RWPE2 (cell line): ENCODE results near the gene QRICH1.
A peak's percentile ranks its signal among the peaks of the same experiment; 100 is the strongest.

Experiments
- ATAC-seq: fragments of 200-7000 bp; cut with Tn5 transposase; 3 replicates; pipeline ENCODE4 v1.9.1; 2021; ENCODE audit warnings: low read depth
- DNase-seq: peaks from one replicate; pipeline ENCODE4 v3.0.0-alpha.2; 2020; ENCODE audit warnings: low spot score
- H3K27ac ChIP-seq: fragments of 450-650 bp; 2 replicates; pipeline ENCODE4 v1.5.1; 2017; ENCODE audit warnings: mild to moderate bottlenecking; ENCODE audit not compliant: poor library complexity, severe bottlenecking
- H3K27me3 ChIP-seq: fragments of 250-450 bp; sonication (Bioruptor Pico); 2 replicates; pipeline ENCODE4 v1.5.1; 2021; ENCODE audit warnings: mild to moderate bottlenecking, moderate library complexity; ENCODE audit not compliant: insufficient read depth, poor library complexity, severe bottlenecking
- H3K36me3 ChIP-seq: fragments of 250-450 bp; sonication (Bioruptor Pico); 2 replicates; pipeline ENCODE4 v1.5.1; 2020; ENCODE audit warnings: low read depth, mild to moderate bottlenecking, moderate library complexity
- H3K4me1 ChIP-seq: fragments of 250-450 bp; sonication (Bioruptor Pico); 2 replicates; pipeline ENCODE4 v1.5.1; 2021; ENCODE audit warnings: mild to moderate bottlenecking, moderate library complexity; ENCODE audit not compliant: insufficient read depth, poor library complexity, severe bottlenecking
- H3K4me3 ChIP-seq: fragments of 250-450 bp; sonication (Bioruptor Pico); 2 replicates; pipeline ENCODE4 v1.5.1; 2021; ENCODE audit warnings: mild to moderate bottlenecking, moderate library complexity; ENCODE audit not compliant: severe bottlenecking
- H3K9me3 ChIP-seq: fragments of 250-450 bp; sonication (Bioruptor Pico); 2 replicates; pipeline ENCODE4 v1.5.1; 2021; ENCODE audit warnings: mild to moderate bottlenecking, moderate library complexity; ENCODE audit not compliant: severe bottlenecking
- CTCF ChIP-seq: fragments of 450-650 bp; IDR thresholded peaks from one replicate; pipeline ENCODE4 v1.5.1; 2017; ENCODE audit warnings: mild to moderate bottlenecking, moderate library complexity; ENCODE audit not compliant: poor library complexity, severe bottlenecking

Gene QRICH1

GRCh38 chr3:49019941-49020329, 73.9 kb downstream of the QRICH1 start:
- no peak for TF ChIP-seq CTCF
- no peak for ATAC-seq
- peak overlapping the region; percentile 75 for H3K4me3 ChIP-seq
- no peak for DNase-seq
- peaks cover 43% of the 10 kb centered on the region for H3K36me3 ChIP-seq
- H3K27ac ChIP-seq = peak overlapping the region; percentile 88
- no peaks in the 10 kb centered on the region for H3K9me3 ChIP-seq
- peaks cover 4% of the 10 kb centered on the region for H3K4me1 ChIP-seq
- no peaks in the 10 kb centered on the region for H3K27me3 ChIP-seq

- Histone ChIP-seq H3K4me3 (peak overlapping the region; percentile 55), H3K27me3 (no peaks in the 10 kb centered on the region), H3K9me3 (no peaks in the 10 kb centered on the region), H3K36me3 (peaks cover 43% of the 10 kb centered on the region), H3K27ac (peak overlapping the region; percentile 88), H3K4me1 (peaks cover 4% of the 10 kb centered on the region)
- ATAC-seq (no peak), DNase-seq (no peak)
- TF ChIP-seq CTCF = no peak
Measured at GRCh38 chr3:49018707-49019006, 75.2 kb downstream of the QRICH1 start.

DNA sequence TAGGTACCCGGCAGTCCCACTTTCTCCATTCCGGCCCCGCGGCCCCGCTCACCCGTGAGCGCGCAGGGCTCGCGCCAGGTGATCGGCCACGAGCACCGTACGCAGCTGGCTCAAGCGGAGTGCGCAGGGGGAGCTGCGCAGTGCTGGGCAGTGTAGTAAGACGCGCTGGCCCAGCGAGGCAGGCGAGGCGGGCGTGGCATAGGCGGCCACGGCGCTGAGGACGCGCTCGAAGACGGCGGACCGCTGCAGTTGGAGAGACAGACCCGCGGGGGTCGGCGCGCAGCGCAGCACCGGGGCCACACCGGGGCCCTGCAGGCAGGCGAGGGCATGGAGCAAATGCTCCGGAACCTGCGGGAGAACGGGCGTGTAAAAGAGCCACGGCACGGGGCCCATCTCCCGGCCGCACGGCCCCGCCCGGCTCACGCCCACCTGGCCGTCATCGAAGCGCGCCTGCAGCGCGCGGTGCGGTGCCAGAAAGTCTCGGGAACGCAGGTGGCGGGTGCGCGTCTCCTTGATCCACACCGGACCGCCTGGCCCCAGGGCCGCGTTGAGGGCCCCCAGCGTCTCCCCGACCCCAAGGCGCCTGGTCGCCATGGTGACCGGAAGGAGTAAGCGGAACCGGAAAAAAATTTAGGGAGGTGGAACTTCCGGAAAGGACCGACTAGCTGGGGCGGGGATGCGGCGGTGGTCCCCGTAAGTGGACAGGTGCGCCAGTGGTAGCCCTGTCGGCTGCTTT, 75.7 kb downstream of the QRICH1 start, which contains the start of gene DALRD3:
TSS of gene DALRD3 (minus strand) at position 610 of the 736 bp plus-strand sequence. CDS start at position 594, 16 bp downstream.
- Histone ChIP-seq H3K4me1 (peaks cover 4% of the 10 kb centered on the region), H3K9me3 (no peaks in the 10 kb centered on the region), H3K27ac (peak within 1 kb of the TSS; percentile 88), H3K4me3 (peak within 1 kb of the TSS; percentile 55), H3K27me3 (no peaks in the 10 kb centered on the region), H3K36me3 (peaks cover 43% of the 10 kb centered on the region)
- ATAC-seq (peak; percentile 29), DNase-seq (no peak)
- no peak for TF ChIP-seq CTCF

DNA sequence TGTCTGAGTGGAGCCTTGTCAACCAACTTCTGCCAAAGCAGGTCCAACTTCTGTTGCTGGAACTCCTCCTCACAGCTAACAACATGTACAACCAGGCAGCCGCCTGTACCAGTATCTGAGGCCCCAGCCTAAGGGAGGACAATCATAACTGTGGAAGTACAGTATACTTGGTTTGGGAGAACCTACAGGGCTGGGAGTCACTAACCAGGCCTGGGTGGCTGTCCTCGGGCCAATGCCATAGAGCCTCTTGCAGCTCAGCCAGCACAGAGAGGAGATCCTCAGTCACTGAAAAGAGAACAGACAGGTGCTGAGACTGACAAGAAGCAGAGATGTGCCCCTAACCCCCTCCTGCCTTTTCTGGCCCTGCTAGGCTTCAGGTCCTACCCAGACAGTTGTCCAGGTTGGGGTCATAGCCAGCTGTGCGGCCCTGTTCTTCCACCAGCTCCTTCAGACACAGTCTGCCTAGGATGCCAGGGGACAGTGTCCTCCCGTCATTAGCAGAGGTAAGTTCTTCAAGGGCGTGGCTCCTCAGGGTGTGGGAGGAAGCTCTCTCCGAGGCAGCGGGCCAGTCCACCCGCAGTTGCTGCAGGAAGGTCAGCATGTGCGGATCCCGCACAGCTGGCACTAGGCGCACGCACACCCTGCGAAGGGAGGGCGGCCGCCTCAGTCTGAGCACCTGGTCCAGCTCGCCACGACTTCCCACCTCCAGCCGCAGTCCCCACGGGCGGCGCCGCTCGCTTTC, 76.5 kb downstream of the QRICH1 start:
- Histone ChIP-seq H3K27ac (peak overlapping the region; percentile 88), H3K4me3 (peak overlapping the region; percentile 55), H3K36me3 (peaks cover 45% of the 10 kb centered on the region), H3K4me1 (peaks cover 4% of the 10 kb centered on the region), H3K9me3 (no peaks in the 10 kb centered on the region), H3K27me3 (no peaks in the 10 kb centered on the region)
- no peak for TF ChIP-seq CTCF
- ATAC-seq = 0 out of 3 replicates have a peak, but pooled peaks have one; percentile 0
- DNase-seq = no peak
